Activated naive CD8-positive, alpha-beta T cell treated with anti-CD3 and anti-CD28 coated beads for 36 hours (primary cell): Measurements from ENCODE around the gene IGLL5. TPM values are rescaled to one million over a fixed set of nuclear protein-coding genes. Genes with fewer than 3 reads are reported as not detected.

Experiments
- DNase-seq: peaks from one replicate; pipeline ENCODE4 v3.0.0; 2021
- H3K27ac Mint-ChIP-seq: one replicate; pipeline ENCODE4 v1.8.0; 2022; ENCODE audit warnings: mild to moderate bottlenecking, moderate library complexity, mixed read lengths
- H3K27me3 Mint-ChIP-seq: one replicate; pipeline ENCODE4 v1.8.0; 2022; ENCODE audit warnings: mild to moderate bottlenecking, mixed read lengths
- H3K36me3 Mint-ChIP-seq: one replicate; pipeline ENCODE4 v1.8.0; 2021; ENCODE audit warnings: mild to moderate bottlenecking, mixed read lengths
- H3K4me1 Mint-ChIP-seq: one replicate; pipeline ENCODE4 v1.8.0; 2021; ENCODE audit warnings: mixed read lengths
- H3K4me3 Mint-ChIP-seq: one replicate; pipeline ENCODE4 v1.8.0; 2022; ENCODE audit warnings: mild to moderate bottlenecking, moderate library complexity, mixed read lengths
- H3K9me3 Mint-ChIP-seq: one replicate; pipeline ENCODE4 v1.8.0; 2022; ENCODE audit warnings: mixed read lengths
- total RNA-seq, 2 experiments: library from RNA; stranded (reverse); gene quantifications; one replicate each; pipeline ENCODE4 v1.2.3, GENCODE V29; 2021

Gene IGLL5
- total RNA-seq, 2 experiments from 2014 or later = 0.62 to 0.93 TPM

DNA sequence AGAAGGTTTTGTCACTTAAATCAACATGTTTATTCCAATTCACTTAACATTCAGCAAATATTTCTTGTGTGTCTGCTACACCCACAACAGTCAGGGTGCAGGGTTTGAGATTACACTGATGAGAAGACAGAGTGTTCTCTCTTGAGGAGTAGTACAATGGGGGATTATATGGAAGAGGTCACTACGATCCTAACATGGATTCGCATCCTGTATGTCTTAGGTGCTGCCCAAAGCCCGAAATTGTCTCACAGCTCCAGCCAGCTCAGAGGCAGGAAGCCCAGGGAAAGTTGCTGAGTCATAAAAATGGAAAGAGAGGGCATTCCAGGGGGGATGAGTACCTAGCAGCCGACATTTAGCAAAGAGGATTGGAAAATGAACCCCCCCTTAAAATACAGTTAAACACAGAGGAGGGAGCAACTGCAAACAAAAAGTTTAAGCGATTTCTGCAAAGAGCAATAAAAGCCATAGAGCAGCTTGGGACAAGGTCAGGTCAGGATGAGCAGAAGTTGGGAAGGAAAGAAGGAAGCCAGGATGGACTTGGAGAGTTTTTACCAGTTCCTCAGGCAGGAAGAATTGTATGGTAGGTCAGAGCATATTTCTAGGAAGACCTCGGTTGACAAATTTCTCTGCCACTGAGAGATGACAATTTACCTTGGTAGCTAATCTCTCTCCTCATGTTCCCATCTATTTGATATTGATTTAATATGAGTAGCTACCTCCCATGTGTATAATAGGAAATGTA, 49.5 kb downstream of the IGLL5 start:
- Mint-ChIP-seq H3K4me3 (no peak overlapping the region), H3K9me3 (no peaks in the 10 kb centered on the region), H3K36me3 (no peaks in the 10 kb centered on the region), H3K27ac (no peak overlapping the region), H3K27me3 (no peaks in the 10 kb centered on the region), H3K4me1 (peaks cover 22% of the 10 kb centered on the region)
- no peak for DNase-seq

DNA sequence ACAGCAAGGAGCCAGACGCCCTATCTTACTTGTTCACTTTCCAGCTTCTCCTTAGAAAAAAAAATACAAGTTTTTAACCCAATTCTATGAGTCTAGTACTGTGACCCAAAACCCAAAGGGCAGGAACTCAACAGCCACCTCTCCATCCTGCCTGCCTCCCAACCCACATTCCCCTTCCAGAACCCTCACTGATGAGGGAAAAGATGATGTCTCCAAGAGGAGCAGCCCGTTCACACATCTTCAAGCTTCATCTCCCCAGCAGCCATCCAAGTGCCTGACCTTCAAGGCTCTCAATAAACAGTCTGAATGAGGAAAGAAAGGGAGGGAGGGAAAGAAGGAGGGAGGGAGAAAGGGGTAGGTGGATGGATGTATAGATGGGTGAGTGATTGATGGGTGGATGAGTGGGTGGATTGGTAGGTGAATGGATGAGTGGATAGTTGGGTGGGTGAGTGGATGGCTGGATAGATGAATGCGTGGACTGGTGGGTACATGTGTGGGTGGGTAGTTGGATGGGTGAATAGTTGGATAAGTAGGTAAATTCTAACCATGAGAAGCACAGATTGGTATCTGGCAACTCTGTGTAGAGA, 50.4 kb downstream of the IGLL5 start:
- no peak for DNase-seq
- Mint-ChIP-seq H3K9me3 (no peaks in the 10 kb centered on the region), H3K36me3 (no peaks in the 10 kb centered on the region), H3K27ac (no peak overlapping the region), H3K4me3 (no peak overlapping the region), H3K27me3 (no peaks in the 10 kb centered on the region), H3K4me1 (peaks cover 24% of the 10 kb centered on the region)

DNA sequence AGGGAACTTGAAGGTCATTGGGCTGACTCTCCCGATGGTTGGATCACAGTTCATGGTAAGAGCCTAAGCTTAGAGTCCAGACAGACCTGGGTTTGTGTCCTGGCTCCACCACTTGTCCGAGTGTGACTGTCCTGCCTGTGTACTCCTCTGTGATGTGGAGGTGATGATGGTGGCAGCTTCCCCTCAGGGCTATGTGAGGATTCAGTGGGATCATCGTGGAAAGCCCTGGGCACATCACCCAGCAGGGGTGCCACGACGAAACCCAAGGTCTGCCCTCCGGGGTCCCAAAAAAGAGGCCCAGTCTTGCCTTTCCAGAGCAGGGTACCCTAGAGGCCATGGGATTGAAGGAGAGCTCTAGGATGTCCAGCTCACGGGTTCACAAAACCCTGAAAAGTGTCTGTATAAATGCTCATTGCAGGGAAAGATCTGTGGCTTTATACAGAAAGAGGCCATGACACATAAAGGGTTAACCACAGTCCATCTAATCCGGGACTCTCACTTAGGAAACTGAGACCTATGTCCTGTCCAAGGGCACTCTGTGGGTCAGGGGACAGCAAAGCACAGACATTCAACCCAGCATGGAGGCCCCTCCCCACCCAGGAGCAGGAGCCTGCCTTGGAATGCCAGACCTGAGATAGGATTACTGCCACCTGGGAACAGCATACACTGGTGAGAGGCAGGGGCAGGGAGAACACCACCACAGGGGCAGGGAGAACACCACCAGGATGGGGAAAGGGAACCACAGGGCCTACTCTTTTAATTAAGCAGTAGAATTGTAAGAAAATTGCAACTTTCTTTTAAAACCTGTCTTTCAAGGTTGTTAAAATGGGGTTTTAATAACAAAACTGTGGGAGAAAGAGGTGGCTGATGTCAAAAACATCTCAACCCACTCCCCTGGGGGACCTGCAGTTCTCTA, 51.3 kb downstream of the IGLL5 start:
- Mint-ChIP-seq H3K9me3 (no peaks in the 10 kb centered on the region), H3K27ac (no peak overlapping the region), H3K27me3 (no peaks in the 10 kb centered on the region), H3K4me1 (peaks cover 21% of the 10 kb centered on the region), H3K4me3 (no peak overlapping the region), H3K36me3 (no peaks in the 10 kb centered on the region)
- DNase-seq = no peak

DNA sequence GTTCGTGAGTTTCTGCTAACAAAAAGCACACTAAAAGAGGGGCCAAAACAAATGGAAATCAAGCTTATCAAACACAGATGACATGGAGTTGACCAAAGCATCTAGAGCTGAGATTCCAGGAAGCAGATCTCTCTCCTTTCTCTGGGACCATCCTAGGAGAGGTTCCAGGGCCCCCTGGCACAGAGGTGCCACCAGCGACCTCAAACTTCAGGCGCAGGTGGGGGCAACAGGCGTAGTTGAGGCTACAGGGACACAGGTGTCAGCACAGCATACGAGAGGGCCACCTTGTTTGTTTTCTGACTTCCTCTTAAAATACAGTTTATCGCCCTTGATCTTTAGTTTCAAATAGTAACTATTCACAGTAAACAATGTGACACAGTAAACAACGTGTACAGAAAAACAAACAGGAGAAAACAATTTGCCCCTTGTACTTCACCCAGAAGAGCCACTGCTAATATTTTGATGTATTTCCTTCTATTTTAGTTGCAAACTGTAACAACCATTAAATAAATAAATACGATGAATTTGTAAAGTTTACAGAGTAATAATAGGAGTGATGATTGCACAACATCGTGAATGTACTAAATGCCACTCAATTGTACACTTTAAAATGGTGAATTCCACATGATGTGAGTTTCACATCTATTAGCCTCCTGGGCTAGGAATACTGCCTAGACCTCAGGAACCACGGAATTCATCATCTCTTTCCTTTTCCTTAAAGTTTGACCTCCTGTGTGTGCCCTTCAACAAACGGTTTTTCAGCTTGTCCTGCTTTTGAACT, 52.2 kb downstream of the IGLL5 start:
- peaks cover 14% of the 10 kb centered on the region for H3K4me1 Mint-ChIP-seq
- H3K27ac Mint-ChIP-seq = no peak overlapping the region
- no peaks in the 10 kb centered on the region for H3K9me3 Mint-ChIP-seq

DNA sequence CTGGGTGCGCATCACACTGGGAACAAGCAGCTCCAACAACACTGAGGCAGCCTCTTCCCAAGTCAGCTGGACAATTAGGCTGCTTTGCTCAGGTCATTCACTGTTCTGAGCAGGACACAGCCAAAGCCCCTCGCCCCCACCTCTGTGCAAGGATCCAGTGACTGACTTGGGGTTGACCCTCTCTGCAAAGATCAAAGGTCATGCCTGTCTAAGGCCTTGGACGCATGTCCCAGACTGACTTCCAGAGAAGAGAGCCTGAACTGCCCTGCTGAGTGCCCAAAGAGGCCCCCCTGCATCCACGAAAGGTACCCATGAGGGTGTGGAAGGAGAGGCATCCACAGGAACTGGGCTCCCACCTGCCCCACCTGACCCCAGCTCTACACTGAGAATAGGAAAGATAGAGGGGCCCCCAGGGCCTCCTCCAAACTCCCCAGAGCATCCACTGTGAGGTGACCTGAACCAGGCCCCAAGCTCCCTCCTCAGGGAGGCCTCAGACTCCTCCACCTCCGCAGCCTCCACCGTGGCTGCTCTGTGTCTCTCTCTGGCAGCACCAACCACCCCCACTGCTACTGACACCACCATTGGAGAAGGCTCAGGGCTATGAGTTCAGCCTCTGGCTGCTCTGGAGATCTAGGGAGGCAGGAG, 53.5 kb downstream of the IGLL5 start:
- Mint-ChIP-seq H3K36me3 (no peaks in the 10 kb centered on the region), H3K4me3 (no peak overlapping the region), H3K27me3 (peaks cover 5% of the 10 kb centered on the region), H3K9me3 (no peaks in the 10 kb centered on the region), H3K4me1 (peaks cover 4% of the 10 kb centered on the region), H3K27ac (no peak overlapping the region)
- DNase-seq = no peak

More for the DNA sequence above, 52.2 kb downstream of the IGLL5 start:
- DNase-seq = no peak
- Mint-ChIP-seq H3K4me3 (no peak overlapping the region), H3K36me3 (no peaks in the 10 kb centered on the region), H3K27me3 (no peaks in the 10 kb centered on the region)

DNA sequence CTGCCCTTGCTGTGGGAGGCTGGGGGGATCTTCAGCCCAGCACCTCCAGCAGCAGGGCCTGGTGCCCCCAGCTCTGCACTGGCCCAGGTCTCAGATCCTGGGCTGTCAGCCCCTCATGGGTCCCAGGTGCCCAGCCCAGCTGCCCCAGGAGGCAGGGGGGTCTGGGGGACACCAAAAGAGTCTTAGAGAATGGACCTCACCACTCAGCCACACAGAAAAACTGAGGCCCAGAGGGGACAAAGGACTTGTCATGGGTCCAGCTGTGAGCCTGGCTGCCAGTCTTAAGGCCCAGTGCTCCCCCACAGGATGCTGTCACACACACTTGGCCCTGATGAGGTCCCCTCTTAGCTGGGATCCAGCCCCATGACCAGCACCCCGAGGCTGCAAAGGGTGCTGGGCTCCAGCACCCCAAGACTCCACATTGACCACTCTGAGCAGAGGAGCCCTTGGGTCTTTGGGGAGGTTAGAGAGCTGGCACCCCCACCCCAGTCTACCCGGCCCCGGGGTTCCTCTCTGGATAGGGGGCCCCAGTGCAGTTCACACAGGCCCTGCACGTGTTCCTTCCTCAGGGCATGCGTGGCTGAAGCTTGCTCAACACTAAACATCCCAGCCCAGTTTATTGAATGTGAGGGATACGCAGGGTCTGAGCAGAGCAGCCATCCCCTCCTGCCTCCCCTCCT, 54.4 kb downstream of the IGLL5 start:
- Mint-ChIP-seq H3K36me3 (no peaks in the 10 kb centered on the region), H3K9me3 (no peaks in the 10 kb centered on the region), H3K4me3 (no peak overlapping the region), H3K27ac (no peak overlapping the region), H3K27me3 (peaks cover 8% of the 10 kb centered on the region), H3K4me1 (peaks cover 5% of the 10 kb centered on the region)
- DNase-seq = no peak

DNA sequence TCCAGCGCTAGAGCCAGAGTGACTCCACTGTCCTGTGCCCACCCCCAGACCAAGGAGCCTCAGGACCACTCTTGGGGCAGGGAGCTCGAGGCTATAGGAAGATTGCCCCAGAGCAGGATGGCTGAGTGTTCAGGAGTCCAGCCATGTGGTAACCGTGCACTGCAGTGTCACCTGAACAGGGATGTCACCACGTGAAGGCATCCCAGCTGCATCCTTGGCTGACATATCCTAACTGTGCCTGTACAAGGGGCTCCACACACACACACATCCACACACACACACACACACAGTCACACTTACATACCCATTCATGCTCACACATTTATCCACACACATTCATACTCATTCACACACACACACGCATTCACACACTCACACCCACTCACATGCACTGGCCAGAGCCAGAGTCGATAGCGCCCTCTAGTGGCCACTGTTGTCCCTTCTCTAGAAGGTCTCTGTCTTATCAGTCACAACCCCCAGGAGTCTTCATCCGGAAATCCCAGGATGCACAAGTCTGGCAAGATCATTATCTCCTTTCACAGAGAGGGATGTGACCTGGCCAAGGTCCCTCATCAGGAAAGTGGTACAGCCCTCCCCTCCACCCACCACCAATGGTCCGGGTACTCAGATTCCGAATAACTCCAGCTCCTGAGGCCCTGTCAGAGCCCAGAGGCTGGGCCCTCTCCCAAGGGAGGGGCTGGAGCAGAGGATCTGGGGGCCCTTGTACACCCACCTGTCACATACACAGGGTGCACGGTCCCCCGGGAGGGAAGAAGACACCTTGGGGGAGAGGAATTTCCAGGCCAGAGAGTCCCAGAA, 55.1 kb downstream of the IGLL5 start:
- Mint-ChIP-seq H3K4me3 (no peak overlapping the region), H3K9me3 (no peaks in the 10 kb centered on the region), H3K27ac (no peak overlapping the region), H3K4me1 (peaks cover 5% of the 10 kb centered on the region), H3K27me3 (peaks cover 12% of the 10 kb centered on the region), H3K36me3 (no peaks in the 10 kb centered on the region)
- peak; percentile 64 for DNase-seq

DNA sequence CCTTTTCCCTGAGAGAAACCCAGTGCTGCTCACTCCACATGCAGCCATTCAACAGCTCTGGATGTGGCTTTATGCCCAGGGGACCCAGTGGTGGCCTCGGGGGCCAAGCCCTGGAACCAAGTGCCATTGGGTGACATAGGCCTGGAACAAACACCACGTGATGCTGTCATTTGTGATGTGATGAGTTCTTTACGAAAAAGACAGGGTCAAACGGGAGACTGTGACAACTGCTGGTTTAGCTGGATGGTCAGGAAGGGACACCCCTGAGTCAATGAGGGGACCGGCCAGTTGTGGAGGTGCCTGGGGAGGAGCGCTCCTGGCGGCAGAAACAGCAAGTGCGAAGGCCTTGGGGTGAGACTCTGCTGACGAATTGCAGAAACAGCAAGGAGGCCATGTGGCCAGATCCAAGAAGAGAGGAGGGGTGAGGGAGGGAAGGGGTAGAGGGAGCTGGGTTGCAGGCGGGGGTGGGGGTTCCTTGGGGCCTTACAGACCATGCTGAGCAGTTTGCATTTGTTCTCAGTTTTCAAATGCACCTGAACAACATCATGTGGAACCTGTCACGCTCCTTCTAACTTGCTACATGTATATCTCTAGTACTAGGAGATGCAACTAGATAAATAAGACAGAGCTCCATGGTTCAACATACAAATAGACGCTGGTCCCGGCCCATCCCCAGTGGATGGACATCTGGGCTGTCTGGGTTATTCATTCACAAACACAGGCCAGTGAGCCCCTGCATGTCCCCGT, 56.1 kb downstream of the IGLL5 start:
- Mint-ChIP-seq H3K27me3 (peaks cover 12% of the 10 kb centered on the region), H3K36me3 (no peaks in the 10 kb centered on the region), H3K27ac (no peak overlapping the region), H3K4me3 (no peak overlapping the region), H3K9me3 (no peaks in the 10 kb centered on the region), H3K4me1 (peaks cover 5% of the 10 kb centered on the region)
- DNase-seq = no peak

DNA sequence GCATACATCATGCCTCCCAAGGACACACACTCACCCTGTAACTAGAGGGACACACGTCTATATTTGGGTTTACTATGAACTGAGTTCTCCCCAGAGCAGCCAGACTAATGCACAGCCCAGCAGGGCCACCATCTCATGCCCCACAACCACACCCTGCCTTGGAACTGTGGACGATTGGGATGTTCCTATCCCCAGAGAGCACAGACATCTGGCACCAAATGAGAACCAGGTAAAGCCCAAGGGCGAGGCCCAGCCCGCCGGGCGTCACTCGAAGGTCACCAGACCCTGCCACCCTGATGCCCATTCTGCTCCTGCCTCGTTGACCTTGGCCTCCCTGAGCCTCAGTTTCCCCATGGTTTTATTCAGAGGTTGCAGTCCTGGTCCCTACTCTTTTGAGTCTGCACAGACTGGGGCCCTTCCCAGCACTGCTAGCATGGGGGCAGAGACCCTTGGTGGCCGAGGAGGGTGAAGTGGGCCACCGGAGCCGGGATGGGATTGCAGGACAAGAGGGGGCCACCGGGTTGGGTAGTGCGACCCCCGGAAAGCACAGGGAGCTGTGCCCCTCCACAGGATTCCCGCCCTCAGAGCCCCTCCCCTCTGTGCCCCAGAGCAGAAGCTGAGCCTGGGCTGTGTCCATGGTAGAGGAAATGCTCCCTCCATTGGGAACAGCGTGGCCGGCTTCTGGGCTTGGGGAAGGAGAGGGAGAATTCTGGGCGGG, 56.8 kb downstream of the IGLL5 start:
- no peak overlapping the region for H3K27ac Mint-ChIP-seq
- no peak overlapping the region for H3K4me3 Mint-ChIP-seq
- peaks cover 5% of the 10 kb centered on the region for H3K4me1 Mint-ChIP-seq
- no peak for DNase-seq
- H3K27me3 Mint-ChIP-seq = peaks cover 12% of the 10 kb centered on the region
- H3K36me3 Mint-ChIP-seq = no peaks in the 10 kb centered on the region
- no peaks in the 10 kb centered on the region for H3K9me3 Mint-ChIP-seq

DNA sequence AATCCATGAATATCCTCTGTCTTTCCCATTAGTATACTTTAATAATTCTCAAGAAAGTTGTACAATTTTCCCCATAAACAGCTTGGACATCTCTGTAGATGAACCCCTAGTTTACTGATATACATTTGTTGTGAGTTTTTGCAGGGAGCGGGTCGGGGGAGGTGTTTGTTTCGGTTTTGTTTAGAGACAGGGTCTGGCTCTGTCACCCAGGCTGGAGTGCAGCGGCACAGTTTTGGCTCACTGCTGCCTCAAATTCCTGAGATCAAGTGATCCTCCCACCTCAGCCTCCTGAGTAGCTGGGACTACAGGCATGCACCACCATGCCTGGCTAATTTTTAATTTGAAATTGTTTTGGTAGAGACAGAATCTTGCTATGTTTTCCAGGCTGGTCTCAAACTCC, 57.6 kb downstream of the IGLL5 start:
- no peak overlapping the region for H3K27ac Mint-ChIP-seq
- no peak for DNase-seq
- no peaks in the 10 kb centered on the region for H3K36me3 Mint-ChIP-seq
- peaks cover 17% of the 10 kb centered on the region for H3K27me3 Mint-ChIP-seq
- H3K4me1 Mint-ChIP-seq = peaks cover 5% of the 10 kb centered on the region
- no peak overlapping the region for H3K4me3 Mint-ChIP-seq
- H3K9me3 Mint-ChIP-seq = no peaks in the 10 kb centered on the region
